ENCODE data around the gene GPR4.
"Not testable (repeated sequence)": the region's sequence is repeated elsewhere in the genome, so short reads cannot be mapped to it uniquely, and the experiment has no call there.

GPR4 gene

DNA sequence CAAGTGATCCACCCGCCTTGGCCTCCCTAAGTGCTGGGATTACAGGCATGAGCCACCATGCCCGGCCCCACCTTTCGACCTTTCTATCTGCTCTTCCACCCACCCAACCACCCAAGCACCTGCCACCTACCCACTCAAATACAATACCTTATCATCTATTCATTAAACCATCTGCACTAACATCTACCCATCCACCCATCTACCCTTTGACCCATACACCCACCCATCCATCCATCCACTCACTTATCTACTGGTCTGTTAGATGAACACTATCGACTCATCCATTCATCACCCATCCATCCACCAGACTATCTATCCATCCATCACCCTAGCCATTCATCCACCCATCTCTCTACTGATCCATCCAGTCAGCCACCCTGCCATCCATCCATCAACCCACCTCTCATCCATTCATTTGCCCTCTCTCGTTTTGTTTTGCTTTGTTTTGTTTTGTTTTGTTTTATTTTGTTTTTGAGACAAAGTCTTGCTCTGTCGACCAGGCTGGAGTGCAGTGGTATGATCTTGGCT is 20.0 kb upstream of the GPR4 start:
- DNase-seq, result no peak

- no peak for DNase-seq
Measured at GRCh38 chr19:45621389-45621788, 19.4 kb upstream of the GPR4 start.

GRCh38 chr19:45616704-45617017 is 14.6 kb upstream of the GPR4 start:
- DNase-seq, result no peak

- DNase-seq, result peak; percentile 94
Measured at GRCh38 chr19:45615795-45616703, 14.0 kb upstream of the GPR4 start.

DNA sequence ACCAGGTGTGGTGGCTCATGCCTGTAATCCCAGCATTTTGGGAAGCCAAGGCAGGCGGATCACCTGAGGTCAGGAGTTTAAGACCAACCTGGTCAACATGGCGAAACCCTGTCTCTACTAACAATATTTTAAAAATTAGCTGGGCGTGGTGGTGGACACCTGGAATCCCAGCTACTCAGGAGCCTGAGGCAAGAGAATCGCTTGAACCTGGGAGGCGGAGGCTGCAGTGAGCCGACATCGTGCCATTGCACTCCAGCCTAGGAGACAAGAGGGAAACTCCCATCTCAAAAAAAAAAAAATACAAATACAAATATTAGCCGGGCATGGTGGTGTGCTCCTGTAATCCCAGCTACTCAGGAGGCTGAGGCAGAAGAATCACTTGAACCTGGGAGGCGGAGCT is 13.0 kb upstream of the GPR4 start:
- DNase-seq, result not testable (repeated sequence)

DNA sequence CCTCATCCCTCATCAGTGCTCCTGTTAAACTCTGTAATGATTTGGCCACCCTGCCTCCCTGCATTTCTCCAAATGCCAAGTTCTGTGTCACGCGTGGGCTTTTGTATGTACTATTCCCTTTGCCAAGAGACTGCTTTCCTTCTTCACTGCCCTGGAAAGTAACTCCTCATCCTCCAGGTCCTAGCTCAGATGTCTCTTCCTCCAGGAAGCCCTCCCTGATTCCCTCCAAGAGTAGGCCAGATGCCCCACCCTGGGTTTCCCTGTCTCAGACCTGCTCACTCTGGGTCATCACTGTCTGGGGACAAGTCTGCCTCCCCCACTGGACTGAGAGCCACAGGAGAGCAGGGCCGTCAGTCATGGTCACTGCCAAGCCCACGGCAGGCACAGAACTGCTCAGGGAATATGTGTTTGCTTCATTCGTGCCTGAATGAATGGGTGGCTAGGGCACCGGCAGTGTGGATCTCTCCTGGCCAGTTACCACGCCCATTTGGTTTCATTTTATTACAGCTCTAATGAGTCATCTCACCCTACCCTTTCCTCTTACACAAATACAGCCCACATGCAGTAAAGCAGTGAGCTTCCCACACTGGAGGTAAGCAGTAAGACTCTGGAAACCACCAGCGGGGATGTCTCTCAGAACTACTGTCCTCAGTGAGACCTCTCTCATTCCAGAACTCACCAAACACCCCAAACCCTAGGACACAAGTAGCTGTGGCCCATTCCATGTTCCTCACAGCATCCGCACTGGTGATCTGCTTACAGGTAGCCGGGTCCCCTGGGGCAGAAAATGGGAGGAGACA is 12.1 kb upstream of the GPR4 start:
- DNase-seq, result no peak

GRCh38 chr19:45608948-45609347 is 6.9 kb upstream of the GPR4 start:
- no peak for DNase-seq

DNA sequence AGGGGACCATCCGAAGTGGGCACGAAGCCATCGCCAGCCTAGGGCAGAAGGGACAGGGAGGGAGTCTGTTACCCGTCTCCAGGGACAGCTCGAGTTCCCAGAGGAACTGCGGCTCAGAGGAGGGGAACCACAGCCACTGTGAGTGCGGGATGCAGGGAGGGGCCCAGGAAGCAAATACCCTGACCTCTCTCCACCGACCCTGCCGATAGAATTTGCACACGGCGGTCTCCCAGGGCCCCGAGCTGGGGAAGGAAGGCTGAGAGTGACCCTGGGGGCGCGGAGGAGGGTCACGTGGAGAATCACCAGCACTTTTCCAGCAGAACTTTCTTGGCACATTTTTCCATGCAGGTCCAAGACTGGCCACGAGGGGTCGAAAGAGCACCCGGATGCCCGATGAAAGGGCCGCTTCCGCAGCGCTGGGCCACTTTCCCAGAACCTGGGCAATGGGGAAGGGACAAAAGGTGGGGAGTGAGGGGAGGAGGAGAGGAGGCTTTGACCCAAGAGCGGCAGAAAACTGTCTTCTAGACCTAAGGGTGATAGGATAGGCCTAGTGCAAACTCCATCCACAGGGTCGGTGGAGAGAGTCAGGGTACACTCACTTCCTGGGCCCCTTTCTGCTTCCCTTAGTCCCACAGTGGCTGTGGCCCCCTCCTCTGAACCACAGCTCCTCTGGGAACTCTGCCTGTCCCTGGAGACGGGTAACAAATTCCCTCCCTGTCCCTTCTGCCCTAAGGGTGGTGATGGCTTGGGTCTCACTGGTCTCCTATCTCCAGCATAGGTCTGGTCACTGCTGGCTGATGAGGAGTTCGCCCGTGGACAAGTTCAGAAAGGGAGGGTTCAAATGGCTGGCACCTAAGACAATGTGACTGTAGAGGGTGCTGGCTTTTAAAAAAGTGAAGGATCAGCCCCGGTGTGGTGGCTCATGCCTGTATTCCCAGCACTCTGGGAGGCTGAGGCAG is 5.3 kb upstream of the GPR4 start:
- peak; percentile 82 for DNase-seq

DNA sequence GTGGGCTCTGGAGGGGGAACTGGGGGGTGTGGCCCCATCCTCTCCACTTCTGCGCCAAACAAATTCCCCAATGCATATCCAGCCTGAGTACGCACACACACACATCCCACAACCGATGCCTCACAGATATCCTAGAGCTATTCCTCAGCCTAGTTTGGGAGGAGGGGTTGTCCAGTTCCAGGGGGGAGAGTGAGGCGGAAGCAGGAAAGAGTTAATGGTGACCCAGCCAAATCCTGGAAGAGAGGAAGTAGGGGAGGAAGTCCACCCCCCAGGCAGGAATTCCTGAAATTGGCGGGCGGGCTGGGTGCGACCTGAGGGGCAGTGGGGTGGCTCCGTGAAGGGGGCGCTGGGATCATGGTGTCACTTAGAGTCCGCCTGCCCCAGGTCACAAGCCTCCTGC is 897 bp downstream of the GPR4 start:
- no peak for DNase-seq

GRCh38 chr19:45600340-45600885 is 1.6 kb downstream of the GPR4 start:
- DNase-seq, result no peak

DNA sequence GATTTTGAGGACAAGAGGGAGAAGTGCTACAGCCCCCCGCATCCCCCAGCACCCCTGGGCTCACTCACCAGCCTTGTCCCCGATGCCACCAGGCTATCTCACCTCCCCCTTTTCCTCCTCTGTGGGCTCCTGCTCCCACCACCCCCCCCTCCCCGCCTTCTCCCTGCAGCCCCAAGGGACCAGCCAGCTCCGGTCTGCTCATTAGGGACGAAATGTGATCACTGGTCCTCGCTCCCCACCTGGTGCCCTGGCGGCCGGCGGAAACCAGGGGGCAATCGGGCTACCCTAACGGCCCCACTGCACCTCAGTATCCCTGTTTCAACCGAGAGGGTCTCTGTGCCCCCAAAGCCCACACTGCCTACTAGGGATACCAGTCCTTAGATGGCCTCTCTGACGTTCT is 2.7 kb downstream of the GPR4 start:
- DNase-seq, result no peak

DNA sequence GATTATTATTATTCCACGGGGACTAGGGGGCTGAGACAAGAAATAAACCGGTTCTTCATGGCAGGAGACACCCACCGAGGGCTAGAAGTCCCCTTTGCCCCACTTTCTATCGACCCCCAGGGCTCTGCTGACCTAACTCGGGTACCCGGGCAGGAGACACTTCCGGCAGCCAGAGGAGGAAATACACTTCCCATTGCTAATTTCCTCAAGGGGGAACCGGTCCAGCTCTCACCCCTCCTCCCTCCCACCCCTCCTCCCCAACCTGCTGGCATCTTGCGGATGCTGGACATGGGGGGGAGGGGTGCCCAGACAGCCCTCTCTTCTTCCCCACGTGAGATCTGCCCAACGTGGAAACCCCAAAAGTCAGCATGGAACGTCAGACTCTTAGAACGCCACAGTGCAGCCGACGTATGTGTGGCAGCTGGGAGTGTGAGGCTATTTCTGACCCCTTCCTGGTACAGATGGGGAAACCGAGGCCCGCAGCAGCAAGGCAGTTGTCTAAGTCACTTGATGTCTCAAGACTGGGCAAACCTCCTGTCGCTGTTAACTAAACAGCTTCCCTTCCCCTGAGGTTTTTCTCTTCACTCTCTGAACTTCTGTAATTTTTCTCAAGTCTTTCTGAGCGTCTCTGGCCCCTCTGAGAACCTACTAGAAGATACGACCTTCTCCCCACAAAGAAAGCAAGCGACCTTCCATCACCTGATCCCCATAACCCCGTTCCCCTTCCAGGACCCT is 3.6 kb downstream of the GPR4 start:
- DNase-seq, result no peak

- no peak for DNase-seq
Measured at GRCh38 chr19:45597425-45598111, 4.4 kb downstream of the GPR4 start.

GRCh38 chr19:45595814-45596213 is 6.2 kb downstream of the GPR4 start:
- no peak for DNase-seq

GRCh38 chr19:45593520-45593919 is 8.5 kb downstream of the GPR4 start:
- DNase-seq, result no peak

DNA sequence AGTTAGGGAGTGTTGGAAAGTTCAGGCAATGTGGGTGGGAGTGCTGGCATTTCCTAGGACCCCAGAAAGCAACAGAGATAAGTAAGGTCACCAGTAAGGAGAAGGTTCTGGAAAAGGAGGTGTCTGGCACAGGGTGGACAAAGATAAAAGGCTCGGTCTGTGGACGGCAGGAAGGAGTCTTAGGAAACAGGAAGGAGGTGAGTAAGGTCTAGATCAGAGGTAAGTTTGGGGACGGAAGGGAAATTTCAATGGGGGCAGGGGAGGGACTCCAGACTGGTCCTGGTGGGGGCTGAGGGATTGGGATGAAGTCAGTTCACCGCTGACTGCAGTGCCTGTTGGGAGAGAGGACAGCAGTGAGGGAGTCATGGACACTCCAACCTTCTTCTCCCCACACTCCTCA is 9.6 kb downstream of the GPR4 start:
- DNase-seq, result no peak

GRCh38 chr19:45591638-45592005 is 10.4 kb downstream of the GPR4 start:
- DNase-seq, result no peak

GRCh38 chr19:45591004-45591637 is 10.9 kb downstream of the GPR4 start:
- no peak for DNase-seq

DNA sequence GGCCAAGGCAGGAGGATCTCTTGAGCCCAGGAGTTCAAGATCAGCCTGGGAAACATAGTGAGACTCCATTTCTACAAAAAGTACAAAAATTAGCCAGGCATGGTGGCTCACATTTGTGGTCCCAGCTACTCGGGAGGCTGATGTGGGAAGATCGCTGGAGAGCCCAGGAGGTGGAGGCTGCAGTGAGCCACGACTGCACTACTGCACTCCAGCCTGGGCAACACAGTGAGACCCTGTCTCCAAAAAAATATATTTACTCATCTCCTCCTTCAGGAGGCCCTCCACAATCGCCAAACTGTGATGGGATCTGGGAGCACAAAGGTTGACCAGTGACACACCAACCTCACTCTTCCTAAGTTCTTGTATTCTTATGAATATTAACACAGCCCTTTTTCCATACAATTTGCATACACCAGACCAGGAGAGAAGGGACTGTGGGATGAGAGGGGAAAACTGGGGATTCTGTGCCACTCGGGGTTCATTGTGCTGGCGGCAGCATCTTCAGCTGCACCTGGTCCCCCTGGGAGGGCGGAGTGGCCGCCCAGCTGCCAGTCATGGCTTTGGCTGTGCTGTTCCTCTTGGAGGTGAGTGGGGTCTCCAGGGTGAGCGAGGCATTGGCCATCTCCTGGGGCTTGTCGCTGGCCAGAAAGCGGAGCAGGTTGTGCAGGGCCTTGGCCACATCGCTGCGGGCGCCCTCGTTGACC is 11.6 kb downstream of the GPR4 start:
- no peak for DNase-seq

DNA sequence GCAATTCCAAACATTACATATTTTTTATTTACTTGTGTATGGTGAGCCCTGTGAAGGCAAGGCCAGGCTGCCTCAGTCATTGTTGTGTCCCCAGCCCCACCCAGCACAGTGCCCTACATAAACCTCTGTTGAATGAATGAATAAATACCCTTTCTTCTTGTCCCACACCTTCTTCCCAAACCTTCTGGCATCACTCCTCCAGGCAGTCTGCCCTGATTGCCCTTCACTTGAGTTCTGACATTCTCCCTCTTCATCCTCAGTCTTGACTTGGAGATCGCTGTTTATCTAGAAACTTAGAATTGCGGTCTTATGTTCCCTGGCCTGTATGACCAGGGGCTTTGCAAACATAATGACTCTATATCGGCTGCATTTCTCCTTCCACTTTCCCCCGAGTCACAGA is 12.2 kb downstream of the GPR4 start:
- DNase-seq, result no peak

Data from left hindlimb (tissue), 1 donor.